B cell (primary cell): ENCODE results near the gene SENP5. TPM values are rescaled to one million over a fixed set of nuclear protein-coding genes. Genes with fewer than 3 reads are reported as not detected.

Experiments used
- ATAC-seq: fragments of 200-7000 bp; cut with Tn5 transposase; one replicate; pipeline ENCODE4 v1.10.0; 2021; ENCODE audit warnings: low read depth, mild to moderate bottlenecking, moderate number of reproducible peaks, moderate library complexity
- CTCF ChIA-PET: fragments of 350-600 bp; sonication (Branson Sonifier 250); formaldehyde crosslinking; loops from one replicate; lab custom pipeline; 2021; ENCODE audit warnings: antibody characterized with exemption, inconsistent platforms; lab: Charles Lee
- POLR2A ChIA-PET: fragments of 350-600 bp; sonication (Branson Sonifier 250); formaldehyde crosslinking; loops from one replicate; lab custom pipeline; 2021; ENCODE audit warnings: antibody characterized with exemption; lab: Charles Lee
- DNase-seq: peaks from one replicate; pipeline ENCODE4 v3.0.0; 2013
- H2AFZ ChIP-seq: 2 replicates; pipeline ENCODE4 v1.6.1; 2012; ENCODE audit warnings: mild to moderate bottlenecking, low read depth, low read length; ENCODE audit not compliant: insufficient read depth, poor library complexity, severe bottlenecking
- H3K27ac ChIP-seq, 2 donors: 1 replicate in 1 of 2; 2 replicates in 1 of 2; pipeline ENCODE4 v1.5.1; 2012 to 2013; ENCODE audit warnings: low read length in 2 of 2, mild to moderate bottlenecking in 2 of 2, moderate library complexity in 1 of 2
- H3K27me3 ChIP-seq, 4 experiments: fragments of 200-600 bp in 1 of 4; sonication (generic) in 1 of 4; replicated peaks in 1 of 4; 1 replicate in 2 of 4; 2 replicates in 2 of 4; pipeline versions ENCODE4 v1.6.1 to v1.7.0; 2013 to 2016; ENCODE audit warnings: low read length in 3 of 4, mild to moderate bottlenecking in 2 of 4, mixed read lengths in 1 of 4, moderate library complexity in 1 of 4; ENCODE audit not compliant: insufficient read depth in 4 of 4, control insufficient read depth in 3 of 4; ENCODE audit errors: control extremely low read depth in 1 of 4
- H3K36me3 ChIP-seq, 2 experiments: replicated peaks in 1 of 2; 1 replicate in 1 of 2; 2 replicates in 1 of 2; pipeline versions ENCODE4 v1.6.1 to v1.7.1; 2013; ENCODE audit warnings: low read length in 1 of 2; ENCODE audit not compliant: insufficient read depth in 2 of 2, control insufficient read depth in 1 of 2; ENCODE audit errors: control extremely low read depth in 1 of 2, extremely low read depth in 1 of 2
- H3K4me1 ChIP-seq, 2 donors: fragments of 200-600 bp in 1 of 2; sonication (generic) in 1 of 2; 1 replicate in 1 of 2; 2 replicates in 1 of 2; pipeline versions ENCODE4 v1.5.1 to v1.6.1; 2013 to 2017; ENCODE audit warnings: low read length in 2 of 2; ENCODE audit not compliant: control insufficient read depth in 2 of 2, insufficient read depth in 2 of 2
- H3K4me2 ChIP-seq: replicated peaks from 2 replicates; pipeline ENCODE3; 2012; ENCODE audit warnings: mild to moderate bottlenecking, low read depth, low read length; ENCODE audit not compliant: poor library complexity, severe bottlenecking
- H3K4me3 ChIP-seq, 5 experiments: fragments of 200-600 bp in 1 of 5; sonication (generic) in 1 of 5; 1 replicate in 3 of 5; 2 replicates in 2 of 5; pipeline versions ENCODE4 v1.5.1 to v1.7.0; 2011 to 2016; ENCODE audit warnings: low read length in 4 of 5, mild to moderate bottlenecking in 4 of 5, low read depth in 2 of 5, control low read depth in 1 of 5, moderate library complexity in 1 of 5; ENCODE audit not compliant: insufficient read depth in 1 of 5; ENCODE audit errors: control extremely low read depth in 1 of 5, extremely low read depth in 1 of 5
- H3K79me2 ChIP-seq: fragments of 200-600 bp; sonication (generic); one replicate; pipeline ENCODE4 v1.6.0; 2016; ENCODE audit warnings: low read length; ENCODE audit not compliant: control insufficient read depth, insufficient read depth
- H3K9ac ChIP-seq: fragments of 200-600 bp; sonication (generic); 2 replicates; pipeline ENCODE4 v1.6.1; 2017; ENCODE audit warnings: mild to moderate bottlenecking, low read length, moderate library complexity
- H3K9me3 ChIP-seq, 3 donors: one replicate each; pipeline versions ENCODE4 v1.6.1 to v1.7.1; 2013; ENCODE audit warnings: low read length in 2 of 3; ENCODE audit not compliant: control insufficient read depth in 2 of 3, insufficient read depth in 1 of 3; ENCODE audit errors: control extremely low read depth in 1 of 3
- H4K20me1 ChIP-seq: 2 replicates; pipeline ENCODE4 v1.6.0; 2012; ENCODE audit warnings: mild to moderate bottlenecking, low read length; ENCODE audit not compliant: insufficient read depth, control insufficient read depth, poor library complexity, severe bottlenecking
- H3K27ac Mint-ChIP-seq: one replicate; pipeline ENCODE4 v1.8.0; 2021; ENCODE audit warnings: mixed read lengths
- H3K27me3 Mint-ChIP-seq: one replicate; pipeline ENCODE4 v1.8.0; 2021; ENCODE audit warnings: mixed read lengths
- H3K4me1 Mint-ChIP-seq: one replicate; pipeline ENCODE4 v1.8.0; 2021; ENCODE audit warnings: mixed read lengths
- H3K4me3 Mint-ChIP-seq: one replicate; pipeline ENCODE4 v1.8.0; 2021; ENCODE audit warnings: mixed read lengths
- H3K9me3 Mint-ChIP-seq: one replicate; pipeline ENCODE4 v1.8.0; 2022; ENCODE audit warnings: mixed read lengths; ENCODE audit not compliant: insufficient read depth
- CTCF ChIP-seq: fragments of 200-600 bp; IDR thresholded peaks from one replicate; pipeline ENCODE4 v1.8.0; 2022; ENCODE audit warnings: antibody characterized with exemption, mild to moderate bottlenecking
- EZH2 ChIP-seq: IDR thresholded peaks from 2 replicates; pipeline ENCODE4 v1.6.1; 2012; ENCODE audit warnings: borderline replicate concordance, low read depth, mild to moderate bottlenecking, moderate library complexity, low read length; ENCODE audit not compliant: insufficient read depth, poor library complexity, severe bottlenecking
- WGBS: methylation state at CpG from one replicate; pipeline ENCODE4 v1.1.5; 2013; ENCODE audit warnings: missing lambda C conversion rate; ENCODE audit not compliant: insufficient coverage; 5-methylcytosine and 5-hydroxymethylcytosine counted together
- intact Hi-C: fragments of 100-400 bp; cut with micrococcal nuclease; formaldehyde crosslinking; loops from one replicate; pipeline ENCODE4 v1.10.0; 2022
- polyA plus RNA-seq: library from polyadenylated mRNA; depleted of rRNA; stranded (reverse); fragments of >200 nt; gene quantifications from 2 replicates; pipeline ENCODE4 v1.2.3, GENCODE V29; 2012
- total RNA-seq, 2 donors: library from RNA; stranded (reverse); fragments of 120-200 nt in 1 of 2; gene quantifications; 1 replicate in 1 of 2; 2 replicates in 1 of 2; pipeline versions ENCODE4 v1.2.3 to v1.2.4, GENCODE V29; 2013 to 2022

Gene SENP5
- total and polyA plus RNA-seq, 2 donors (not counting 1 experiment from before 2014, with no cell fraction given): 9.2 to 51.5 TPM

DNA sequence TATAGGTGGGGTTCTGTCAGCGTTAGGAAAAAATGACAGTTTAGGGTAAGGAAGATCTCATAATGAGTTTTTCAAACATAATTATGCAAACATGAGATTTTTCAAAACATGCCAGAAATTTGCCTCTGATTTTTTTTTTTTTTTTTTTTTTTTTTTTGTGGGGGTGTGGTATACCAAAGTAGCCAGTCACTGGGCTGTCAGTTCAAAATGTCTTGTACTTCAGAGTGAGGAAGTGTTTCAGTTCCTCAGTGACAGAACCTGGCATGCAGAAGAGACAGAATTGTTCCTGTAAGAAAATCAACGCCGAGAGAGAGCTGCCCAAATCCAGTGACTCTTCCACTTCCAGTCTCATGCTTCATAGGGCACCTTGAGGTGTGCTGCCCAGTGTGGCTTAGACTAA is 64.9 kb downstream of the SENP5 start:
- Histone ChIP-seq H3K79me2 (no peaks in the 10 kb centered on the region), H3K36me3 (peaks cover 0 to 51% of the 10 kb centered on the region in 2 experiments), H4K20me1 (no peaks in the 10 kb centered on the region), H3K4me3 (no peak overlapping the region), H3K9ac (peak overlapping the region; percentile 9), H3K27me3 (no peaks in the 10 kb centered on the region), H3K4me1 (peaks cover 12 to 18% of the 10 kb centered on the region in 2 donors), H3K4me2 (peak overlapping the region; percentile 39), H2AFZ (no peak overlapping the region), H3K9me3 (no peaks in the 10 kb centered on the region), H3K27ac (peak overlapping the region; percentile 36 to 74)
- H3K27me3 Mint-ChIP-seq: no peaks in the 10 kb centered on the region
- TF ChIP-seq CTCF (no peak), EZH2 (no peak)
- CTCF ChIA-PET: interaction anchor here (0.7 to 1.9 kb wide), 3 partner anchors 9 to 340 kb away, joined by 3 to 6 read pairs (median 3); partner anchors contain the start of gene NCBP2
- no CpG with 5 or more reads among the region's 3 CpGs for WGBS
- H3K9me3 Mint-ChIP-seq: no peaks in the 10 kb centered on the region
- POLR2A ChIA-PET: interaction anchor here (1.8 kb wide), 1 partner anchor 9 kb away, joined by 8 read pairs; the partner anchor contains the start of gene NCBP2
- peaks cover 29% of the 10 kb centered on the region for H3K4me1 Mint-ChIP-seq
- peak; percentile 71 for ATAC-seq
- peak overlapping the region; percentile 87 for H3K27ac Mint-ChIP-seq
- intact Hi-C loops: loop anchor here (1.0 to 2.0 kb wide), 2 partner anchors 10 to 66 kb away; partner anchors contain the start of genes NCBP2 and SENP5
- H3K4me3 Mint-ChIP-seq: peak overlapping the region; percentile 65
- DNase-seq: peak; percentile 55

DNA sequence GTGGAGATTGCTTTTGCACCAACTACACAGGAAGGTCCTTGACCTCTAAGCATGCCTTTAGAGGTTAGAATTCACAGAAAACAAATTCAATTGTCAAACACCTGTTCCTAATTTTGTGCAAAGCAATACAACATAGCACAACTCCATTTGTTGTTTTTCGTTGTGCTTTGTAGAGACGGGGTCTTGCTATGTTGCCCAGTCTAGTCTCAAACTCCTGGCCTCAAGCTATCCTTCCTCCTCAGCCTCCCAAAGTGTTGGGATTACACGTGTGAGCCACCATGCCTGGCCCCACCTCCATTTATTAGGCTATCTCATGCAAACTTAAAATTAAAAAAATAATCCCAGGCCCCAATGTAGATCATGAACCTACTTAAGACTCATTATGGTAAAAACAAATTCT is 68.6 kb downstream of the SENP5 start:
- no peak overlapping the region for H3K27ac Mint-ChIP-seq
- DNase-seq (no peak), ATAC-seq (no peak)
- H3K9me3 Mint-ChIP-seq: no peaks in the 10 kb centered on the region
- H3K4me1 ChIP-seq: peaks cover 28 to 34% of the 10 kb centered on the region in 2 donors
- peaks cover 22% of the 10 kb centered on the region for H3K79me2 ChIP-seq
- intact Hi-C loops: no loop called here
- H4K20me1 ChIP-seq: peaks cover 5% of the 10 kb centered on the region
- H3K4me3 ChIP-seq: no peak overlapping the region
- H3K27me3 ChIP-seq: no peaks in the 10 kb centered on the region
- H2AFZ ChIP-seq: no peak overlapping the region
- H3K27ac ChIP-seq: no peak overlapping the region
- CTCF ChIA-PET: no interaction called here
- POLR2A ChIA-PET: no interaction called here
- H3K9me3 ChIP-seq: no peaks in the 10 kb centered on the region
- peaks cover 38% of the 10 kb centered on the region for H3K4me1 Mint-ChIP-seq
- no peaks in the 10 kb centered on the region for H3K27me3 Mint-ChIP-seq
- no peak for TF ChIP-seq EZH2
- TF ChIP-seq CTCF: no peak
- WGBS: 100% methylated on average over 3 of the region's 3 CpGs
- H3K4me2 ChIP-seq: no peak overlapping the region
- H3K4me3 Mint-ChIP-seq: no peak overlapping the region
- no peak overlapping the region for H3K9ac ChIP-seq
- peaks cover 0 to 58% of the 10 kb centered on the region in 2 experiments for H3K36me3 ChIP-seq
